NCI-H128 (cell line): ENCODE results near the gene DCDC1.

Experiments used
- DNase-seq: peaks from one replicate; lab custom pipeline; 2025; ENCODE audit not compliant: unreplicated experiment; lab: John Stamatoyannopoulos, UW

Gene DCDC1

DNA sequence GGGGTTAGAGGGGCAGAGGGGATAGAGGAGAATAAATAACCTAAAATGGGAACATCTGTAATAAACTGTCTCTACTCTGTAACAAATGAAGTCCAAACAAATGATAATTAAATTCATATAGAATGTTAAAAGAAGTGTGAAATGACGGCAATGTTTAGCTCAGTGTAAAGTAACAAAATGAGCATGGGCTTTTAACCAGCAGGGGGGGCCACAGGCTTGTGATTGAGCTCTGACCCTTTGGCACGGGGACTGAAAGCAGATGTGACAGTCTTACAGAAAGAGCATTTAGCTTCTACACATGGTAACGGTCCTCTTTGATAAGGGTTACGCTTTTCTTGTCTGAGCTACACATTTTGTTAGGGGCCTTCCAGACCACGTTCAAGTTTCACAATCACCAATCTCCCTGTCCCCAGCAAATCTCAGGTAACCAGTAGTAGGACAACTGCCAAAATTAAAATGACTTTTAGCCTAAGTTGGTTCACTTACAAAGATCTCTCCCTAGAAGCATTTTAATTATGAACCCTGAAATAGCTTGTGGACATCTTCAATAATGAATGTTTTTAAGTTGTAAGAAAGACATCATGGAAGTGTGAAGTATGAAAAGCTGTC lies 262.5 kb downstream of the DCDC1 start:
- peak; percentile 12 for DNase-seq

- DNase-seq: no peak
These were observed 263.2 kb downstream of the DCDC1 start for GRCh38 chr11:31106326-31106725.

- DNase-seq: no peak
These were observed 266.7 kb downstream of the DCDC1 start for GRCh38 chr11:31102875-31103274.

- no peak for DNase-seq
These were observed 267.2 kb downstream of the DCDC1 start for GRCh38 chr11:31102316-31102715.

- no peak for DNase-seq
These were observed 273.2 kb downstream of the DCDC1 start for GRCh38 chr11:31096191-31096805.

DNA sequence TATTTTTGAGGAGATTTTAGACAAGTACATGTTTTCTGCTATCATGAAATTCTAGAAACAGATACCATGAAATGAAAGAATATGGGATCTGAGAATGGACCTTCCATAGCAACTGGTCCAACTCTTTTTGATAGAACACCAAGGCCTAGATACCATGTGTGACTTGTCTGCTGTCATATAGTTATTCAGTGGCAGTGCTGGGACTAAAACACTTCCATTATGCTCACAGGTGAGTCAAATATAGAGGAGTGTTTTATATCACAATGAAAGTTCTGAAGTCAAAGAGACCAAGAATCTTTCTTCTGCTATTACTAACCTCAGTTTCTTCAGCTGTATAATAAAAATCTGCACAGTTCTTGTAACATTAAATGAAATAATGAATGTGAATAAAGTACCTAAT lies 276.9 kb downstream of the DCDC1 start:
- DNase-seq: no peak

DNA sequence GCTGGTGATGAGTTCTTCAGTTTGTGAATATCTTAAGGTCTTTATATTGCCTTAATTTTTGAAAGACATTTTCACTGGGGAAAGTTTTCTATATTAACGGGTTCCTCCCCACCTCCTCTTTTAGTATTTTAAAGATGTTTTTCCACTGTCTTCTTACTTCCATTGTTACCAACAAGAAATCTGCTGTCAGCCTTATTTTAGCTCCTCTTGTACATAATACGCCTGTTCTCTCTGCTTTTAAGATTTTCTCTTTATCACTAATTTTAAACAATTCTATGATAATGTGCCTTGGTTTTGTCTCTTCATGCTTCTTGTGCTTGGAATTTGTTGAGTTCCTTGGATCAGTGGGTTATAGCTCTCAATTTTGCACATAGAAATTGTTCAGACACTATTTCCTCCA lies 280.4 kb downstream of the DCDC1 start:
- DNase-seq: no peak

DNA sequence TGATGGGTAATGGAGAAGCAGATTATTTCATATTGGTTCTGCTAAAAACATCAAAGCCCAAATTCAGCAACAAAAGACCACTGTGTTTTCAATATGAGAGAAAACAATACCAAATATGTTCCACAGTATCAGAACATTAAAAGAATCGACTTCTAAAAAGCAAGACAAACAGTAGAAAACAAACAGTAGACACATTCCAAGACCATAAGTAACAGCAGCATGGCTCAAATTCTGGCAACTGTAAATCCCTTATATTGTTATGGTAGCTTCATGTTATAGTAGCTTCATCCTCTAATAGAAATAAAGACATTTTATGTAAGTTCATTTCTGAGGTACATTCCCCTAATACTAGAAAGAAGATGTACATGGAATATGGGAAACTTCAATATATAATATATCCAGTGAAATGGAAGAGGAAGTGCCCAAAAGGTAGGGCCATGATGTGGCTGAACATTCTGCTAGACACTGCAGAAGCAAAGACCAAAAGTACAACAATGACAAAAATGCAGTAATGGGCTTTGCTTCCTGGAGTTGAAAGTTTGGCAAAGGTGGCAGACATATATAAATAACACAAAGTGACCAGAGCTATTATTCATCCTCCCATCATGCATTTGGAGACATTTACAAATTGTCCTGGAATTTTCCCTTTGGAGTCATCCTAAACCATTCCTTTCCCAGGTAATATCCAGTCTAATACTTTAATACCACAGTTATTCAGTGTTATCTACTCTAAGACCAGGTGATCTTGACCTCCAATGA lies 299.9 kb downstream of the DCDC1 start:
- DNase-seq: no peak

- no peak for DNase-seq
These were observed 308.7 kb downstream of the DCDC1 start for GRCh38 chr11:31060880-31061279.

GRCh38 chr11:31059529-31059928 lies 310.0 kb downstream of the DCDC1 start:
- no peak for DNase-seq

- no peak for DNase-seq
These were observed 319.3 kb downstream of the DCDC1 start for GRCh38 chr11:31050061-31050765.

DNA sequence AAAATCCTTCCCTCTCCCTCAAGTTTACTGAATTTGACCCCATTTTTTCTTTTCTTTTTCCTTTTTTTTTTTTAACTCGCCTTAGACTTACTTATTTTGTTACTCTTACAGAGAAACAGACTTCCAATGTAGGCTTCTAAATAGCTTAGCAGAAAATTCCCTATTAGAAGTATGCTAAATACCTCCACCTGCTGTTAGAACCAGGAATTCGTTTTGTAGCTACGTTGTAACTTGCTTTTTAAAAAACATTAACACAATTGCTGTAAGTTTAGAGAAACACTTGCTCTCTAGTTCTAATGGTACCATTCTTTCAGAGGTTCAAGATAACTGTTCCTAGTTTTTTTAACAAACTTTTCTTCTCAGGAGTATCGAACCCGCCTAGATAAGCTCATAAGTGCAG lies 324.2 kb downstream of the DCDC1 start:
- DNase-seq: no peak

DNA sequence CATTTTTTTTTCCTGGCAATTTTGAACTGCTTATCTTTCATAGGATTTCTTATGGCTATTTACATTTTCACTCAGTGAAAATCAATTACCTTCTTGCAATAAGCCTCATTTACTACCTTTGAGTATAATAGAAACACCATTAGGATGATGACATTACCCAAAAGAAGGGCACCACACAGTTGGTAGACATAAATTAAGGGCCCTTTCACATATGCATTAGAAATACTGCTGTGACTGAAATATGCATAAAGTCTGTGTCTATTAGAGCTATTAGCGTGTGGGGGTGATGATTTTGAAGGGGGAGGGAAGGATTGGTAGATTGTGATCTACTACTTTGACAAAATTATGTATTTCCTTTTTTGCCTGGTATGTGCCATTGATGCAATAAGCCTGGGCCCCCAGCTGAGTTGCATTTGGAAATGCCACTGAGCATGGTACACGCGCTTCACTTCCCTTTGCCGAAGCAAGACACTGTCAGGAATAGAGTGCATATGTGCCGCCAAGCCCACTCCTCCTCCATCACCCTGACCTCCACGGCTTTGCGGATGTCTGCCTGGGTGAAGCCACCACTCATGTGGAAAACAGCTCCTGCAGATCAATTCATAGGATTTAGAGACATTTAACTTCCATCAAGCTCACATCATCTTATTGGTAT lies 339.3 kb downstream of the DCDC1 start:
- DNase-seq: no peak

GRCh38 chr11:31026315-31026714 lies 343.2 kb downstream of the DCDC1 start:
- DNase-seq: no peak

DNA sequence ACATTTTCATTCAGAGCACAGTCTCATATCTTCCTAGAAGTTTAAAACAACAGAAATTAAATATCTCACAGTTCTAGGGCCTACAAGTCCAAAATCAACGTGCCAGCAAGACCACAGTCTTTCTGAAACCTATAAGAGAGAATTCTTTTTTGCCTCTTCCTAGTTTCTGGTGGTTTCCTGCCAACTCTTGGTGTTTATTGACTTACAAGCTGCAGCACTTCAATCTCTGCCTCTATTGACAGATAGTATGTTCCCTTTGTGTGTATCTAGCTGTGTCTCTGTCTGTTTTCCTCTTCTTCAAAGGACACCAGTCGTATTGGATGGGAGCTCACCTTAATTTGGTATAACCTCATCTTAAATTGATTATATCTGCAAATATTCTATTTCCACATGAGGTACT lies 347.5 kb downstream of the DCDC1 start:
- no peak for DNase-seq

DNA sequence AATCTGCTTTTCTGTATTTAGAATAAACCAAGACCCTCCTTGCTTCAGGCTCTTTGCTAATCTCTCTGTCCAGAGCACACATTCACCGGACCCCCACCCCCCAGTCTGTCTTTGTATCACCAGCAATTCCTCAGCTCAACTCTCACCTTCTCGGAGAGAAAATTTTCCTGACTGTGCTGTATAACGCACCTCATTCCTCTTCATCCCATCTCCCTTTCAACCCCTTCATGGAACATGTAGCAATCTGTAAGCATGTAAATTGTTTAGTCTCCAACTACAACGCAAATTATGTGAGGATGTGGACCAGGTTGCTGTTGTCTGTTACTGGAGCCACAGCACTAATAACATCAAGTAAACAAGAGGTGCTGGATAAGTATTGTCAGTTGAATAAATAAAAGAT lies 349.8 kb downstream of the DCDC1 start:
- DNase-seq: no peak

DNA sequence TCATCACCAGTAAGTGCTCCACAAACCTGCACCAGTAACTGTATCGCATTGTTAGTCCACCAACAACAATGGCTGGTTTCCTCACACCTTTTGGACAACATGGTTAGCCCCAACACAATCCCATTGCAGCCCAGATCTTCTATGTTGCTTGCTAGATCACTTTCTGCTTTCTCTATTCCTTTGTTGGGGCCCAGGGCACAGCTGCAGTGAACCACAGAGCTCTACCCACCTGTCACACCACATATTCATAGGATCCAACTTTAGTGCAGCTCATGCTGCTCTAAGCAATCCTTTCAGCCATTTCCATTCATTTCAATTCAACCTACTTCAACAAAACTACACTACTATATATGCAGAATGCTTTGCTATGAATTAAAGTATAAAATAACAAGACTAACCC lies 364.3 kb downstream of the DCDC1 start:
- no peak for DNase-seq

- DNase-seq: no peak
These were observed 368.1 kb downstream of the DCDC1 start for GRCh38 chr11:31001427-31001826.

- no peak for DNase-seq
These were observed 369.2 kb downstream of the DCDC1 start for GRCh38 chr11:31000381-31000780.

GRCh38 chr11:30992513-30992849 lies 377.1 kb downstream of the DCDC1 start:
- no peak for DNase-seq

DNA sequence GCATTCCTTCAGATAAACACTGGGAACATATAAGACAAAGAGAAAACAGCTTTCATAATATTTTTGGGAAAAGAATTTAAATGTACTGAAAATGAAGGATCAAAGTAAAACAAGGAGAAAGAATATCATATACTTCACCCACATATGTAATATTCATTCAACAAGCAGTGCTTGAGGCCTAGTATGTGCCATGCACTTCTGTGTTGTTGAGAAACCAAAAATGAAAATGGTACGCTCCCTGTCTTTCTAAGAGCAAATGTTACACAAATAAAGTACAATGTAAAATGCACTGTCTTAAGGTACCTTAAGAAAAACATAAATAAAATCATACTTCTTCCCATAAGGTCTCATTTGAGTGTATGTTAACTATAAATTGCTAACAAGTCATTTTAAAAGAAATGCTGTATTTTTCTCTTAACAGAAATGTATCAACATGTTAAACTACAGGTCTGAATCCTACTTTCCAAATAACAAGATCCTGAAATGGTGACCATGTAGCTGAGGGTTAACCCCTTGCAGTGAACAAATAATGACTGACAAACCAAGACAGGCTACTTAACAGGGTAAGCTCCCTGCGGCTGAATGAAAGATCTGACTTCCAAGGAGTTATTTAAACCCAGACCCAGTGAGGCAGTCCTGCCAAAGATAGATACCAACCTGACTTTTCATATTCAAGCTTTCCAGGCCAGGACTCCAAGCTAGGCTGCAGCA lies 377.6 kb downstream of the DCDC1 start:
- DNase-seq: no peak
